Skin epidermis (tissue), 12 donors: ENCODE measurements around the gene IGDCC3.

Source experiments
- H3K27ac ChIP-seq, 21 experiments: fragments of 200-600 bp; sonication (generic) in 11 of 21; one replicate each; pipeline ENCODE4 v1.5.0; 2020; ENCODE audit warnings: mild to moderate bottlenecking in 3 of 21, inconsistent platforms in 2 of 21, moderate library complexity in 2 of 21
- H3K4me3 ChIP-seq, 7 experiments: fragments of 200-600 bp; sonication (generic) in 2 of 7; one replicate each; pipeline ENCODE4 v1.5.0; 2020; ENCODE audit warnings: inconsistent platforms in 2 of 7, mild to moderate bottlenecking in 2 of 7, moderate library complexity in 1 of 7

IGDCC3 gene

GRCh38 chr15:65392368-65392767 lies 14.6 kb upstream of the IGDCC3 start:
- no peak overlapping the region for H3K27ac ChIP-seq
- no peak overlapping the region for H3K4me3 ChIP-seq

- H3K4me3 ChIP-seq = no peak overlapping the region
- no peak overlapping the region for H3K27ac ChIP-seq
These were observed 13.9 kb upstream of the IGDCC3 start for GRCh38 chr15:65391732-65392131.

DNA sequence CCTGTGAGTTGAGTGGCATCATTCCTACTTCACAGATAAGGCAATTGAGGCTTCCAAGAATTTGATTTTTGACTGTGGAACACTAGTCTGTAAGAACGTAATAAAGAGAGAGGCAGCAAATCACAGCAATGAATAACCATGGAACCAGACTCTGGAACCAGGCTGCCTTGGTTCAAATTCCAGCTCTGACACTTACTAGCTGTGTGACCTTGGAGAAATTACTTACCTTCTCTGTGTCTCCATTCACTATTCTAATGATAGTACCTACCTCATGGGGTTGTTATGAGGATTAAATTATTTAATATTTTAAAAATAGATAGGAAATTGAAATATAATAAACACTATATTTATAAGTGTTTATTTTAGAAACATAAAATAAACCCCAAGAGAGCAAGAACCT lies 12.6 kb upstream of the IGDCC3 start:
- H3K4me3 ChIP-seq = no peak overlapping the region

DNA sequence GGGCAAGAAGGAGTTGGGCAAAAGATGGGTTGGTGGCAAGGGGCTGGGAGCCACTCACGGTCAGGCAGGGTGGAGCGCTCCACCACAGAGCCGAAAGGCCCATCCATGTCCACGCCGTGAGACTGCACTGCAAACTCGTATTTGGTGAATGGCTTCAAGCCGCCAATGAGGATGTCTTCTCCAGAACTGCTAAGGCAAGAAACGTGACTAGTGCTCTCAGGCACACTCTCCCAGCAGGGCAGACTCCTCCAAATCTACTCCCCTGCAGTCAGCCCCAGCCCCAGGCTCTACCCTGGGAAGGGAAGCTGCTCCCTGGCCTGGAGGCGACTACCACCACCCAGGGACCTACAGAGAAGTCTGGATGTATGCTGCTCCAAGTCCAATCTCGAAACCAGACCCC lies 11.4 kb upstream of the IGDCC3 start:
- H3K4me3 ChIP-seq = no peak overlapping the region

More for the DNA sequence above, 12.6 kb upstream of the IGDCC3 start:
- no peak overlapping the region for H3K27ac ChIP-seq

GRCh38 chr15:65388306-65389080 lies 10.7 kb upstream of the IGDCC3 start:
- H3K4me3 ChIP-seq = no peak overlapping the region

More for the DNA sequence above, 11.4 kb upstream of the IGDCC3 start:
- H3K27ac ChIP-seq = no peak overlapping the region

GRCh38 chr15:65386886-65387285 lies 9.1 kb upstream of the IGDCC3 start:
- Histone ChIP-seq H3K4me3 (no peak overlapping the region), H3K27ac (no peak overlapping the region)

More at GRCh38 chr15:65388306-65389080, 10.7 kb upstream of the IGDCC3 start:
- no peak overlapping the region for H3K27ac ChIP-seq

GRCh38 chr15:65386376-65386775 lies 8.6 kb upstream of the IGDCC3 start:
- Histone ChIP-seq H3K27ac (peak overlapping the region in 1 of 21 experiments; percentile 10), H3K4me3 (no peak overlapping the region)

GRCh38 chr15:65385870-65386258 lies 8.1 kb upstream of the IGDCC3 start:
- Histone ChIP-seq H3K27ac (no peak overlapping the region), H3K4me3 (no peak overlapping the region)

DNA sequence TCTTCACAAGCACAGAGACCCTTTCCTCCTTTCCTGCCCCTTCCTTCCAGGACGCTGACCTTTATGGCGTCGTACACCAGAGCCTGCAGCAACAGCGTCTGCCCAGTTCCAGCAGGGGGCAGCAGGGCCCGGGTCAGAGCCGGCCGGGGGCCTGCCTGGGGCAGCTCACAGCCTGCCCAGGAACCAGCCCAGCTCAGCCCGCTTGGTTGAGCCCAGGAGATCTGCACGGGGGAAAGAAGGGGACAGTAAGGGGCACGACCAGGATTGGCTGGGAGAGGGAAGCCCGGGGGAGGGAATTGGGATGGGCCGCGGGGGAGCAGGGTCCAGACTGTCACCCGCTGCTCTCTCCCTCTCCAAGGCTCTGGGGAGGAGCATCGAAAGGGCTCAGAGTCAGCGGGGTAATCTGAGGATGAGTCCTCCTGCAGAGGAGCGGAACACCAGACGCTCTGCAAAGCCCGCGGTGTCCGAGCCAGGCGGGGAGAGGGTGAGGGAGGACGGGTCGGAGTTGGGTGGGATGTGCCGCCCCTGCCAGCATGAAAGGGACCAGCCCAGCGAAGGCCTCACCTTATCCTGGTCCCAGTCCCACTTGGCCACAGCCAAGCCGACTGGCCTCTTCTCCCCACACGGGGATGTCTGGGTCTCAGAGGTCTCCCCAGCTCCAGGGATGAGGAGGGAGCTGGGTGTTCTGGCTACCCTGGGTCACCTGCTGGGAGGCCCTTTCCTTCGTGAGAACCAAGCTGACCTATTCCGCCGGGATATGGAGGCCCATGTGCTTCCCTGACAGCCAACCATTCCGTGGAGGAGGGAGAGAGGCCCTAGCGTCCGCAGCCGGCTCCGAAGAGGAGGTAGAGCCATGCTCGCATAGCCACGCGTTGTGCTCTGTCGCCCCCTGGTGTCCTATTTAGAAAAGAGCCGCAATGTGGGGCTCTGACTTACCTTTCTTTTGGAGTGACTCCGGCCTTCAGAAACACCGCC lies 7.4 kb upstream of the IGDCC3 start:
- Histone ChIP-seq H3K4me3 (peak overlapping the region; percentile 15 to 35 (median 24)), H3K27ac (peak overlapping the region in 4 of 21 experiments; percentile 14 to 46 (median 26))

DNA sequence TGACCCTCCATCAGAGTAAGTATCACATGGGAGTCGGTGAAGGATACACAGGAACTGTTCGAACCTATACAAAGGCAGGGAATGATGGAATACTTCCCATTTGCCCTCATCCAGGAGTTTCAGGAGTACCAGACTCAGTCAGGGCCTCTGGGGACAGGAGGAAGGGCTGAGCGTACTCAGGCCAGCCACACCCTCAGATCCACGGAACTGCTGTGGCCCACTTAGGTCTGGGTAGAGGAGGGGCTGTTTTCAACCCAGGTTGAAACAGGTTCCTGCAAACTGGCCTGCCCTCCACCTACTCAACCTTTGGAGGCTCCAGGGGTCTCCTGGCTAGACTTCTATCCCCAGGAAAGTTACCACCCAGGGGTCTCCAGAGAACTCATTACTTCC lies 6.7 kb upstream of the IGDCC3 start:
- Histone ChIP-seq H3K4me3 (peak overlapping the region in 2 of 7 experiments; percentile 33 to 35), H3K27ac (peak overlapping the region in 1 of 21 experiments; percentile 29)

- no peak overlapping the region for H3K4me3 ChIP-seq
- no peak overlapping the region for H3K27ac ChIP-seq
These were observed 6.2 kb upstream of the IGDCC3 start for GRCh38 chr15:65383991-65384390.

DNA sequence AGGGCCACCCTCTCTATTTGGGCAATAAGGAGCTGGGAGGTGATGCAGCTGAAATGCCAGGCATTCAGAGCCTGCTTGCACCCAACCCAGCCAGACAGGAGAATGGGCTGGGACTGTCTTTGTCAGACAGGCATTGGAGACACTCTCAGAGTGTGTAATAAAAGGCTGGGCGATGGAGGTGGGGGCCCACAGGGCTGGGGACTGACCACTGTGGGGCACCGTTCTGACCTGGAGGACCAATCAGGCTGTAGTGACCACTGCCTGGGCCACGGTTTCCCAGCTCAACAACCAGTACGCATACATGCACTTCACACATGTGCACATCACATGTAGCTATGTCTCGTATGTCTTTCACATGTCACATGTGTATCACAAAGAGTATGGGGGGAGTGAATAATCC lies 5.7 kb upstream of the IGDCC3 start:
- H3K27ac ChIP-seq = no peak overlapping the region
- no peak overlapping the region for H3K4me3 ChIP-seq

DNA sequence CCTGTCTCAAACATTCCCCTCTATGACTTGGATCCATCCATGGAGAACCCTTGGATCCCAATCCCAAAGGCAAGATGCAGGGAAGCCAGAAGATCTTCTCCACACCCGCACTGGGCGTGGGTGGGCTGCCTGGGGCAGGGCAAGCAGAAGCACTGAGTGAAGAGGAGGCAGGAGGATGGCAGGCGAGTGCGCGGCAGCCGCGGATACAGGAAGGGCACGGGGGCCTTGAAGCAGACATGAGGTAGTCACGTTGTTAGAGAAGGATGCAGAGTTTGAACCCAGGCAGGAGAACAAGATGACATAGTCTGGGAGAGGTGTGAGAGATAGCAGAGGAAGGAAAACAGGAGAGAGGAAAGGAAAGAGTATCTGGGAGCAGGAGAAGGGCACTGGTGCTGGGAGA lies 5.1 kb upstream of the IGDCC3 start:
- H3K27ac ChIP-seq = no peak overlapping the region
- H3K4me3 ChIP-seq = no peak overlapping the region

GRCh38 chr15:65382146-65382491 lies 4.3 kb upstream of the IGDCC3 start:
- no peak overlapping the region for H3K27ac ChIP-seq
- H3K4me3 ChIP-seq = no peak overlapping the region

- H3K27ac ChIP-seq = no peak overlapping the region
These were observed 3.8 kb upstream of the IGDCC3 start for GRCh38 chr15:65381445-65382145.

DNA sequence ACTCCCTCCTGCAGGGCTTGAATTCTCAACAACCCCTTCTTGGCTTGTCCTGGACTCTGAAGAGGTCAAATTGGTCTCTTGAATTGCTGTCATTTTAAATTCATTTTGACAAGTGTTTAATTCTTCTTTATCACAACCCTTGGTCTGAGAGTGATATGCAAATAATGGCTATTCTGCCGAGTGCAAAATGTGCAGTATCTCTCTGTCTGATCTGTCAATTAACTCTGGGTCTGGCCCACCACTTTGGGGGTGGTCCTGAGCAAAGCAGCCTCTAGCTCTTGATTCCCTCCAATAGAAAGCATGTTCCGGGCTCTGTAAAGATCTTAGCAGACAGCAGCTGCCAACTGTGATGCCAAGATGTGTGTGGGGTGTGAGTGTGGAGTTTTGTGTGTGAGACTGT lies 2.2 kb upstream of the IGDCC3 start:
- H3K4me3 ChIP-seq = no peak overlapping the region
- no peak overlapping the region for H3K27ac ChIP-seq

More at GRCh38 chr15:65381445-65382145, 3.8 kb upstream of the IGDCC3 start:
- no peak overlapping the region for H3K4me3 ChIP-seq

DNA sequence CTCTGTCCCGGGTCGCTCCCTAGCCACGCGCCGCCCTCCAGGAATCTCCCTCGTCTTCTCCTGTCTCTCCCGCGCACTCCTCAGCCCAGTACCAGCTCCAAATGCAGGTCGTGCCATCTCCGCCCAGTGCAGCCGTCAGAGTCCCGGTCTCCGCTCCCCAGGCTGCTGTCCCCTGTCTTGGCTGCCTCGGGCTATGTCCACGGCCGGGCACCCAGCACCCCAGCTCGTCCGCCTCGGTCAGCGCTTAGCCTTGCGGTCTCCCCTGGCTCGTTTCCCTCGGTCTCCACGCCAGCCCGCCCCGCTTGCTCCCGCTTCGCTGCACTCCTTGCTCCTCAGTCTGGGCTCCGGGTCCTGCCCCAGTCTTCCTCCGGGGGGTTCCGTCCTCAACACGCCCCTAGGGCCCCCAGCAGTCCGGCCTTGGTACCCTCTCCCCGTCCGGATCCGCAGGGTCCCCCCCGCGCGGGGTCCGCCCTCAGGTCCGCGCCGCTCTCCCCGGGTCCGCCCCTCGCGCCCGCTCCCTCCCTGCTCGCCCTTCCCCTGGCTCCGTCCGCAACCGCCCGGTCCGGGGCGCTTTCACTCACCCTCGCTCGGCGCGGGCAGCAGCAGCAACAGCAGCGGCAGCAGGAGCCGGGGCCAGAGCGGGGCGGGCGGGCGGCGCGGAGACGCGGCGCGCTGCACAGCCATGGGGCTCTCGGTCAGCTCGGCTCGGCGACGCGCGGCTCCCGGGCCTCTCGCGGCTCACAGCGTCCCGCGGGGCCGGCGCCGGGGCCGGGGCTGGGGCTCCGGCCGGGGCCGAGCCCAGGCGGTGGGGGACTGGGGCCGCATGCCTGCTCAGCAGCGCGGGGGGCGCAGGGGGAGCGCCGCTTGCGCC lies 462 bp downstream of the IGDCC3 start:
- Histone ChIP-seq H3K4me3 (peak overlapping the region; percentile 32 to 53 (median 42)), H3K27ac (no peak overlapping the region)

DNA sequence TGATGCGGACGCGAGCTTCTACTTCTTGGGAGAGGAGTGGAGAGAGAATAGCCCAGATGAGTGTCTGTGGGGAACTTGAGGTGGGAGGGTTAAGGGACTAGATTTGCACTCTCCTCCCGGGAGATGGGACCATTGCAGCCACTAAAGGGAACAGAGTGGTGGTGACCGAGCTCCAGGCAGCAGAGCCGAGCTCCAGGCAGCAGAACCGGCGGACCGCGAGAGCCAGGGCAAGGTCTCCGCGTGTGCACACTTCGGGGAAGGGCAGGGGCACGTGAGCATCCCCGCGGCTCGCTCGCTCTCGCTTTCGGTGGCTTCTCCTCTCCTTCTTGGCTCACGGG lies 1.1 kb downstream of the IGDCC3 start:
- no peak overlapping the region for H3K27ac ChIP-seq

DNA sequence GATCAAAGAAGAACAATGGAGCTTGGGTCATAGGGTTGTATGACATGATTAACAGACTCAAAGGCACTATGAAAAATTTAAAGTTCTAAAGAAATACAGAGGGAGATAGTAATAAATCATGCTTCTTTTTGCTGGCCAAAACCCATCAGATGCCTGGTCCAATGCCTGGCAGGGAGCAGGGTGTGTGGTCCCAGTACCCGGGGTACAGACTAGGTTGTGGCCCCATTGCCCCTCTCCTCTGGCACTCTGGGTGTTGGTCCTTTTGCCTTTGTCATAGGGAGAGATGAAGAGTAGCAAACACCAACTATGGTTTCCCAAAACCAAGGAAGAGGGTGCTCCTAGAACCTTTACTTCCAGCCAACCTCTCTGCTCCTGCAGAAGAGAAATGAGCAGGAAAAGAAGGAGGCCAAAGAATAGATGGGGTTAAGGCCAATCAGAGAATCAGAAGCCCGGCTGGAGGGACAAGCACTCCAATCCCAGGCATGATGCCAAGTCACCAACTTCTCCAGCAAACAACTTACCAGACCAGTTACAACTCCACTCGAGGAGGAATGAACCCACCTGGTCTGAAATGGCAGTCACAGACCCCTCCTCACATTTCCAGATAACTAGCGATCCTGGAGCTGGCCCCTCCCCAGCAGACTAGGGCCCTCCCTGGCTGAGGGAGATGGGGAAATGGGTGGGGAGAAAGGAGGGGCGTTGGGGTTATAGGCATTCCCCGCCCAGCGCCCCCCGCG lies 1.8 kb downstream of the IGDCC3 start:
- no peak overlapping the region for H3K4me3 ChIP-seq

More for the DNA sequence above, 1.1 kb downstream of the IGDCC3 start:
- peak overlapping the region; percentile 32 to 53 (median 42) for H3K4me3 ChIP-seq

More for the DNA sequence above, 1.8 kb downstream of the IGDCC3 start:
- H3K27ac ChIP-seq = no peak overlapping the region
